ENCODE measurements around the gene PEX11G. TPM values are rescaled to one million over a fixed set of nuclear protein-coding genes. Genes with fewer than 3 reads are reported as not detected.

PEX11G gene
- total and polyA plus RNA-seq, 9 of the 15 experiments (the other 6 are each of a cell fraction or from before 2014, with no cell fraction given), result 0.07 to 3.2 (median 0.70) TPM; not detected in 1

- TF ChIP-seq KLF1 (tag; IDR thresholded peaks at IDR 0.05), result 0 out of 2 replicates have a peak, but pooled peaks have one; percentile 28
- peak; percentile 18 for TF ChIP-seq CCNT2 (IDR thresholded peaks at IDR 0.05; ENCODE audit: borderline replicate concordance, extremely low read depth, insufficient read length, low read depth, low read length)
- peak; percentile 48; the same call in 1 of the 2 replicates for TF ChIP-seq EP300 (IDR thresholded peaks at IDR 0.05; ENCODE audit: low read length)
- TF ChIP-seq, protein P1, sequence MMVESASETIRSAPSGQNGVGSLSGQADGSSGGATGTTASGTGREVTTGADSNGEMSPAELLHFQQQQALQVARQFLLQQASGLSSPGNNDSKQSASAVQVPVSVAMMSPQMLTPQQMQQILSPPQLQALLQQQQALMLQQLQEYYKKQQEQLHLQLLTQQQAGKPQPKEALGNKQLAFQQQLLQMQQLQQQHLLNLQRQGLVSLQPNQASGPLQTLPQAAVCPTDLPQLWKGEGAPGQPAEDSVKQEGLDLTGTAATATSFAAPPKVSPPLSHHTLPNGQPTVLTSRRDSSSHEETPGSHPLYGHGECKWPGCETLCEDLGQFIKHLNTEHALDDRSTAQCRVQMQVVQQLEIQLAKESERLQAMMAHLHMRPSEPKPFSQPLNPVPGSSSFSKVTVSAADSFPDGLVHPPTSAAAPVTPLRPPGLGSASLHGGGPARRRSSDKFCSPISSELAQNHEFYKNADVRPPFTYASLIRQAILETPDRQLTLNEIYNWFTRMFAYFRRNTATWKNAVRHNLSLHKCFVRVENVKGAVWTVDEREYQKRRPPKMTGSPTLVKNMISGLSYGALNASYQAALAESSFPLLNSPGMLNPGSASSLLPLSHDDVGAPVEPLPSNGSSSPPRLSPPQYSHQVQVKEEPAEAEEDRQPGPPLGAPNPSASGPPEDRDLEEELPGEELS (CRISPR knock-in tag; IDR thresholded peaks at IDR 0.05; ENCODE audit: borderline replicate concordance), result 0 out of 2 replicates have a peak, but pooled peaks have one; percentile 24
- no peak for TF ChIP-seq MTA1 (IDR thresholded peaks at IDR 0.05; ENCODE audit: borderline replicate concordance)
- no peak for TF ChIP-seq ZNF408 (CRISPR knock-in tag; IDR thresholded peaks at IDR 0.05; ENCODE audit: low read depth)
- TF ChIP-seq NR1H2 (CRISPR knock-in tag; IDR thresholded peaks at IDR 0.05), result no peak
- TF ChIP-seq, protein P2, sequence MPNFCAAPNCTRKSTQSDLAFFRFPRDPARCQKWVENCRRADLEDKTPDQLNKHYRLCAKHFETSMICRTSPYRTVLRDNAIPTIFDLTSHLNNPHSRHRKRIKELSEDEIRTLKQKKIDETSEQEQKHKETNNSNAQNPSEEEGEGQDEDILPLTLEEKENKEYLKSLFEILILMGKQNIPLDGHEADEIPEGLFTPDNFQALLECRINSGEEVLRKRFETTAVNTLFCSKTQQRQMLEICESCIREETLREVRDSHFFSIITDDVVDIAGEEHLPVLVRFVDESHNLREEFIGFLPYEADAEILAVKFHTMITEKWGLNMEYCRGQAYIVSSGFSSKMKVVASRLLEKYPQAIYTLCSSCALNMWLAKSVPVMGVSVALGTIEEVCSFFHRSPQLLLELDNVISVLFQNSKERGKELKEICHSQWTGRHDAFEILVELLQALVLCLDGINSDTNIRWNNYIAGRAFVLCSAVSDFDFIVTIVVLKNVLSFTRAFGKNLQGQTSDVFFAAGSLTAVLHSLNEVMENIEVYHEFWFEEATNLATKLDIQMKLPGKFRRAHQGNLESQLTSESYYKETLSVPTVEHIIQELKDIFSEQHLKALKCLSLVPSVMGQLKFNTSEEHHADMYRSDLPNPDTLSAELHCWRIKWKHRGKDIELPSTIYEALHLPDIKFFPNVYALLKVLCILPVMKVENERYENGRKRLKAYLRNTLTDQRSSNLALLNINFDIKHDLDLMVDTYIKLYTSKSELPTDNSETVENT (CRISPR knock-in tag; IDR thresholded peaks at IDR 0.05), result no peak
- peak; percentile 78 for TF ChIP-seq CBFA2T3 (IDR thresholded peaks at IDR 0.05)
- no peak for TF ChIP-seq ZBTB12 (CRISPR knock-in tag; IDR thresholded peaks at IDR 0.05)
- TF ChIP-seq GATA2 (CRISPR knock-in tag; IDR thresholded peaks at IDR 0.05), result peak; percentile 54; the same call in 1 of the 2 replicates
- peak; percentile 42; the same call in 1 of the 2 replicates for TF ChIP-seq NCOR1 (IDR thresholded peaks at IDR 0.05)
- no peak for TF ChIP-seq SPI1 (IDR thresholded peaks at IDR 0.05; ENCODE audit: borderline replicate concordance, low read depth, low read length)
- no peak for TF ChIP-seq FIP1L1 (IDR thresholded peaks at IDR 0.05; ENCODE audit: low read depth, low read length, poor library complexity, severe bottlenecking)
Measured at GRCh38 chr19:7505682-7506384, 17.0 kb upstream of the PEX11G start (continued).

Data from K562 (cell line).